ENCODE measurements around the gene TCP11L2.

DNA sequence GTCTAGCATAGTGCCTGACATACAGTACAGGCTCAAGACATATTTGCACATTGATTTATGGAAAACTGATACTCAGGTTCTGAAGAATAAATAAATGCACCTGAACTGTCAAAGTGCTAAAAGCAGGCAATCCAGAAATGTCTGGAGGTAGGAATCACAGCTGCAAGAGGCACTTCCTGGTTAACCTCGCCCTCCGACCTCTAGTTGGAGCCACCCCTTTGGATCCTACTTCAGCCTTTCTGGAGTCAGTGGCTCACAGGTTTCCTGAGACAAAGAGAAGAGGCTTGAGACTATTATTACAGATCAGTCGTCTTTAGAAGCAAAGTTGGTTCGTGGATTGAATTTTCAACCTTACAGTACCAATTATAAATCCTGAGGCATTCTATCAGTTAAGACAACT lies 13.0 kb downstream of the TCP11L2 start:
- TF ChIP-seq, protein P1, sequence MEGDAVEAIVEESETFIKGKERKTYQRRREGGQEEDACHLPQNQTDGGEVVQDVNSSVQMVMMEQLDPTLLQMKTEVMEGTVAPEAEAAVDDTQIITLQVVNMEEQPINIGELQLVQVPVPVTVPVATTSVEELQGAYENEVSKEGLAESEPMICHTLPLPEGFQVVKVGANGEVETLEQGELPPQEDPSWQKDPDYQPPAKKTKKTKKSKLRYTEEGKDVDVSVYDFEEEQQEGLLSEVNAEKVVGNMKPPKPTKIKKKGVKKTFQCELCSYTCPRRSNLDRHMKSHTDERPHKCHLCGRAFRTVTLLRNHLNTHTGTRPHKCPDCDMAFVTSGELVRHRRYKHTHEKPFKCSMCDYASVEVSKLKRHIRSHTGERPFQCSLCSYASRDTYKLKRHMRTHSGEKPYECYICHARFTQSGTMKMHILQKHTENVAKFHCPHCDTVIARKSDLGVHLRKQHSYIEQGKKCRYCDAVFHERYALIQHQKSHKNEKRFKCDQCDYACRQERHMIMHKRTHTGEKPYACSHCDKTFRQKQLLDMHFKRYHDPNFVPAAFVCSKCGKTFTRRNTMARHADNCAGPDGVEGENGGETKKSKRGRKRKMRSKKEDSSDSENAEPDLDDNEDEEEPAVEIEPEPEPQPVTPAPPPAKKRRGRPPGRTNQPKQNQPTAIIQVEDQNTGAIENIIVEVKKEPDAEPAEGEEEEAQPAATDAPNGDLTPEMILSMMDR (IDR thresholded peaks at IDR 0.05; ENCODE audit: low read depth, low read length), result no peak
- TF ChIP-seq EZH2phosphoT487 (IDR thresholded peaks at IDR 0.05; ENCODE audit: low read depth), result no peak
